HepG2 (cell line): ENCODE data around the gene EBF4. TPM values are rescaled to one million over a fixed set of nuclear protein-coding genes. Genes with fewer than 3 reads are reported as not detected.

ENCODE experiments used
- HMGXB3 ChIP-seq: sonication (generic); formaldehyde crosslinking; IDR thresholded peaks from 2 replicates; pipeline ENCODE4 v1.4.0; 2020; ENCODE audit warnings: missing genetic modification reagents, borderline replicate concordance
- NONO ChIP-seq, 2 experiments: fragments of 450-650 bp in 1 of 2; sonication (generic) in 1 of 2; formaldehyde crosslinking in 1 of 2; IDR thresholded peaks in 1 of 2; conservative IDR thresholded peaks in 1 of 2; 2 replicates each; pipeline versions ENCODE4 v1.6.1 to v1.8.0; 2017 to 2022; ENCODE audit warnings: mild to moderate bottlenecking in 1 of 2, missing genetic modification reagents in 1 of 2, moderate library complexity in 1 of 2
- YEATS2 ChIP-seq: sonication (generic); formaldehyde crosslinking; IDR thresholded peaks from 2 replicates; pipeline ENCODE4 v1.4.0; 2020; ENCODE audit warnings: missing genetic modification reagents, borderline replicate concordance
- ZNF33A ChIP-seq: sonication (generic); formaldehyde crosslinking; IDR thresholded peaks from 2 replicates; pipeline ENCODE4 v1.5.1; 2020; ENCODE audit warnings: missing genetic modification reagents, mild to moderate bottlenecking, moderate library complexity, borderline replicate concordance
- ZNF547 ChIP-seq: sonication (generic); formaldehyde crosslinking; IDR thresholded peaks from 2 replicates; pipeline ENCODE4 v1.5.1; 2020; ENCODE audit warnings: mild to moderate bottlenecking, missing genetic modification reagents
- ZNF782 ChIP-seq: sonication (generic); formaldehyde crosslinking; IDR thresholded peaks from 2 replicates; pipeline ENCODE4 v1.4.0; 2020; ENCODE audit warnings: missing genetic modification reagents, mild to moderate bottlenecking, borderline replicate concordance
- polyA plus RNA-seq, 8 experiments: library from polyadenylated mRNA; depleted of rRNA in 3 of 8; stranded (reverse) in 7 of 8; unstranded in 1 of 8; fragments of >200 nt; fragmentation: Illumina TruSeq in 4 of 8; extraction: Trizol in 4 of 8; gene quantifications; 2 replicates each; pipeline versions ENCODE4 v1.2.1 to v1.2.3, GENCODE V29; 2011 to 2016; ENCODE audit warnings: low read depth in 4 of 8, missing spikeins in 1 of 8, mixed read lengths in 1 of 8; ENCODE audit not compliant: insufficient read depth in 1 of 8
- total RNA-seq, 5 experiments: library from RNA; depleted of rRNA; stranded (reverse); fragments of >200 nt; fragmentation: Illumina TruSeq; extraction: Trizol; gene quantifications; 2 replicates each; pipeline ENCODE4 v1.2.3, GENCODE V29; 2016; ENCODE audit warnings: low read depth in 1 of 5
- TF ChIP-seq, protein P1 (sequence below): sonication (generic); formaldehyde crosslinking; IDR thresholded peaks from 2 replicates; pipeline ENCODE4 v1.5.1; 2020; ENCODE audit warnings: mild to moderate bottlenecking, missing genetic modification reagents, borderline replicate concordance
- TF ChIP-seq, protein P2 (sequence below): fragments of 450-650 bp; IDR thresholded peaks from 2 replicates; pipeline ENCODE4 v1.6.1; 2017
- TF ChIP-seq, protein P3 (sequence below): sonication (generic); formaldehyde crosslinking; IDR thresholded peaks from 2 replicates; pipeline ENCODE4 v1.4.0; 2020; ENCODE audit warnings: mild to moderate bottlenecking, missing genetic modification reagents

Gene EBF4
- total and polyA plus RNA-seq, 2 of the 13 experiments (the other 11 are each of a cell fraction or from before 2014, with no cell fraction given): 0.84 to 2.2 TPM

DNA sequence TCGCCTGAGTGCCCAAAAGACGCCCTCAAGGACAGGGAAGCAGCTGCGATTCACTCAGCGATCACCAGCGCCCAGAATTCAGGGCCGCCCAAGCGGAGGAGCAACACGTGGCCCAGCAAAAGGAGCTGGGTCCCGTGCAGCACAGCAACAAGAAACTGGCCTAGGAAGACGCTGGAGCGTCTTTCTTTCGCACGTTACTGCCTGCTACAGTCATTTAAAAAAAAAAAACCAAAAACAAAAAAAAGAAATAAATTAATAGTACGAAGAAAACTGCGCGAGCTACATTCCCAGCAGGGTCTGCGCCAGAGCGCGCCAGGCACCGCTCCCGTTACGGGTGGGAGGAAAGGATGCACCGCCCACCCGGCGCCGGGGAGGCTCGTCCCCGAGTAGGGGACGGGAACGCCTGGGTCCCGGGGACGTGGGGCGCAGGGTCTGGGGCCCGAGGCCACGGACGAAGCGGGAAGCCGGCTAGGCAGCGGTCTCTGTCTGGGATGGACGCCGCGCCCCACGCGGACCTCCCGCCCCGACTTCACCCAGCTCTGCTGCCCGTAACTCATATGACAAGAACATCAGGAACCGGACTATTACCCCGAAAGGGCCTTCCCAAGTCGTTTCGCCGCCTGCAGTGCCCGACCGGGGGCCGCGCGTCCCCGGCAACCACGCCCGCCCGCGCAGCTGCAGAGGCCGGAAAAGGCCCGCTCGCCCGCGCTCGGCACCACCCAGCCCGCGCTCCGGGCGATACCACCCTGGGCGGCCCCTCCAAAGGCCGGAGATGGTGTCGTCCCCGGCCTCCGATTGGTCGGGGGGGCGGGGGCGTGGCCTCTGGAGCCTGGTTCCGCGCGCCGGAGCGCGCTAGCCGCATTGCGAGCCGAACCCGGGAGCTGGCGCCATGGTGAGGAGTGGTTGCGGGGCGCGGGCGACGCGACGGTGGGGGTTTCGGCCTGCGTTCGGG, 40.5 kb upstream of the EBF4 start, which contains the start of gene NOP56 (continued):
- TF ChIP-seq, protein P1, sequence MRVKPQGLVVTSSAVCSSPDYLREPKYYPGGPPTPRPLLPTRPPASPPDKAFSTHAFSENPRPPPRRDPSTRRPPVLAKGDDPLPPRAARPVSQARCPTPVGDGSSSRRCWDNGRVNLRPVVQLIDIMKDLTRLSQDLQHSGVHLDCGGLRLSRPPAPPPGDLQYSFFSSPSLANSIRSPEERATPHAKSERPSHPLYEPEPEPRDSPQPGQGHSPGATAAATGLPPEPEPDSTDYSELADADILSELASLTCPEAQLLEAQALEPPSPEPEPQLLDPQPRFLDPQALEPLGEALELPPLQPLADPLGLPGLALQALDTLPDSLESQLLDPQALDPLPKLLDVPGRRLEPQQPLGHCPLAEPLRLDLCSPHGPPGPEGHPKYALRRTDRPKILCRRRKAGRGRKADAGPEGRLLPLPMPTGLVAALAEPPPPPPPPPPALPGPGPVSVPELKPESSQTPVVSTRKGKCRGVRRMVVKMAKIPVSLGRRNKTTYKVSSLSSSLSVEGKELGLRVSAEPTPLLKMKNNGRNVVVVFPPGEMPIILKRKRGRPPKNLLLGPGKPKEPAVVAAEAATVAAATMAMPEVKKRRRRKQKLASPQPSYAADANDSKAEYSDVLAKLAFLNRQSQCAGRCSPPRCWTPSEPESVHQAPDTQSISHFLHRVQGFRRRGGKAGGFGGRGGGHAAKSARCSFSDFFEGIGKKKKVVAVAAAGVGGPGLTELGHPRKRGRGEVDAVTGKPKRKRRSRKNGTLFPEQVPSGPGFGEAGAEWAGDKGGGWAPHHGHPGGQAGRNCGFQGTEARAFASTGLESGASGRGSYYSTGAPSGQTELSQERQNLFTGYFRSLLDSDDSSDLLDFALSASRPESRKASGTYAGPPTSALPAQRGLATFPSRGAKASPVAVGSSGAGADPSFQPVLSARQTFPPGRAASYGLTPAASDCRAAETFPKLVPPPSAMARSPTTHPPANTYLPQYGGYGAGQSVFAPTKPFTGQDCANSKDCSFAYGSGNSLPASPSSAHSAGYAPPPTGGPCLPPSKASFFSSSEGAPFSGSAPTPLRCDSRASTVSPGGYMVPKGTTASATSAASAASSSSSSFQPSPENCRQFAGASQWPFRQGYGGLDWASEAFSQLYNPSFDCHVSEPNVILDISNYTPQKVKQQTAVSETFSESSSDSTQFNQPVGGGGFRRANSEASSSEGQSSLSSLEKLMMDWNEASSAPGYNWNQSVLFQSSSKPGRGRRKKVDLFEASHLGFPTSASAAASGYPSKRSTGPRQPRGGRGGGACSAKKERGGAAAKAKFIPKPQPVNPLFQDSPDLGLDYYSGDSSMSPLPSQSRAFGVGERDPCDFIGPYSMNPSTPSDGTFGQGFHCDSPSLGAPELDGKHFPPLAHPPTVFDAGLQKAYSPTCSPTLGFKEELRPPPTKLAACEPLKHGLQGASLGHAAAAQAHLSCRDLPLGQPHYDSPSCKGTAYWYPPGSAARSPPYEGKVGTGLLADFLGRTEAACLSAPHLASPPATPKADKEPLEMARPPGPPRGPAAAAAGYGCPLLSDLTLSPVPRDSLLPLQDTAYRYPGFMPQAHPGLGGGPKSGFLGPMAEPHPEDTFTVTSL (CRISPR knock-in tag): no peak
- TF ChIP-seq YEATS2 (CRISPR knock-in tag) (peak; percentile 84), ZNF782 (CRISPR knock-in tag) (peak; percentile 67; the same call in 1 of the 2 replicates), NONO (IDR thresholded peaks at IDR 0.05) (no peak), NONO (CRISPR knock-in tag; conservative IDR thresholded peaks at IDR 0.05) (peak; percentile 99), ZNF547 (peak; percentile 95), ZNF33A (CRISPR knock-in tag) (no peak; the same call in 1 of the 2 replicates), HMGXB3 (CRISPR knock-in tag) (peak; percentile 75; the same call in 1 of the 2 replicates)
- TF ChIP-seq, protein P2, sequence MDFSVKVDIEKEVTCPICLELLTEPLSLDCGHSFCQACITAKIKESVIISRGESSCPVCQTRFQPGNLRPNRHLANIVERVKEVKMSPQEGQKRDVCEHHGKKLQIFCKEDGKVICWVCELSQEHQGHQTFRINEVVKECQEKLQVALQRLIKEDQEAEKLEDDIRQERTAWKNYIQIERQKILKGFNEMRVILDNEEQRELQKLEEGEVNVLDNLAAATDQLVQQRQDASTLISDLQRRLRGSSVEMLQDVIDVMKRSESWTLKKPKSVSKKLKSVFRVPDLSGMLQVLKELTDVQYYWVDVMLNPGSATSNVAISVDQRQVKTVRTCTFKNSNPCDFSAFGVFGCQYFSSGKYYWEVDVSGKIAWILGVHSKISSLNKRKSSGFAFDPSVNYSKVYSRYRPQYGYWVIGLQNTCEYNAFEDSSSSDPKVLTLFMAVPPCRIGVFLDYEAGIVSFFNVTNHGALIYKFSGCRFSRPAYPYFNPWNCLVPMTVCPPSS: no peak
- TF ChIP-seq, protein P3, sequence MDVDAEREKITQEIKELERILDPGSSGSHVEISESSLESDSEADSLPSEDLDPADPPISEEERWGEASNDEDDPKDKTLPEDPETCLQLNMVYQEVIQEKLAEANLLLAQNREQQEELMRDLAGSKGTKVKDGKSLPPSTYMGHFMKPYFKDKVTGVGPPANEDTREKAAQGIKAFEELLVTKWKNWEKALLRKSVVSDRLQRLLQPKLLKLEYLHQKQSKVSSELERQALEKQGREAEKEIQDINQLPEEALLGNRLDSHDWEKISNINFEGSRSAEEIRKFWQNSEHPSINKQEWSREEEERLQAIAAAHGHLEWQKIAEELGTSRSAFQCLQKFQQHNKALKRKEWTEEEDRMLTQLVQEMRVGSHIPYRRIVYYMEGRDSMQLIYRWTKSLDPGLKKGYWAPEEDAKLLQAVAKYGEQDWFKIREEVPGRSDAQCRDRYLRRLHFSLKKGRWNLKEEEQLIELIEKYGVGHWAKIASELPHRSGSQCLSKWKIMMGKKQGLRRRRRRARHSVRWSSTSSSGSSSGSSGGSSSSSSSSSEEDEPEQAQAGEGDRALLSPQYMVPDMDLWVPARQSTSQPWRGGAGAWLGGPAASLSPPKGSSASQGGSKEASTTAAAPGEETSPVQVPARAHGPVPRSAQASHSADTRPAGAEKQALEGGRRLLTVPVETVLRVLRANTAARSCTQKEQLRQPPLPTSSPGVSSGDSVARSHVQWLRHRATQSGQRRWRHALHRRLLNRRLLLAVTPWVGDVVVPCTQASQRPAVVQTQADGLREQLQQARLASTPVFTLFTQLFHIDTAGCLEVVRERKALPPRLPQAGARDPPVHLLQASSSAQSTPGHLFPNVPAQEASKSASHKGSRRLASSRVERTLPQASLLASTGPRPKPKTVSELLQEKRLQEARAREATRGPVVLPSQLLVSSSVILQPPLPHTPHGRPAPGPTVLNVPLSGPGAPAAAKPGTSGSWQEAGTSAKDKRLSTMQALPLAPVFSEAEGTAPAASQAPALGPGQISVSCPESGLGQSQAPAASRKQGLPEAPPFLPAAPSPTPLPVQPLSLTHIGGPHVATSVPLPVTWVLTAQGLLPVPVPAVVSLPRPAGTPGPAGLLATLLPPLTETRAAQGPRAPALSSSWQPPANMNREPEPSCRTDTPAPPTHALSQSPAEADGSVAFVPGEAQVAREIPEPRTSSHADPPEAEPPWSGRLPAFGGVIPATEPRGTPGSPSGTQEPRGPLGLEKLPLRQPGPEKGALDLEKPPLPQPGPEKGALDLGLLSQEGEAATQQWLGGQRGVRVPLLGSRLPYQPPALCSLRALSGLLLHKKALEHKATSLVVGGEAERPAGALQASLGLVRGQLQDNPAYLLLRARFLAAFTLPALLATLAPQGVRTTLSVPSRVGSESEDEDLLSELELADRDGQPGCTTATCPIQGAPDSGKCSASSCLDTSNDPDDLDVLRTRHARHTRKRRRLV (CRISPR knock-in tag): no peak
